T-helper 17 cell (primary cell): ENCODE results near the gene SSTR4. TPM values are rescaled to one million over a fixed set of nuclear protein-coding genes. Genes with fewer than 3 reads are reported as not detected.
"Not testable (repeated sequence)": the region's sequence is repeated elsewhere in the genome, so short reads cannot be mapped to it uniquely, and the experiment has no call there.

ENCODE experiments used
- ATAC-seq: fragments of 150-1000 bp; cut with Tn5 transposase; 2 replicates; pipeline ENCODE4 v1.10.0; 2021; ENCODE audit warnings: mild to moderate bottlenecking, moderate library complexity
- DNase-seq, 3 donors: peaks; one replicate each; pipeline versions ENCODE4 v3.0.0 to v3.0.0-alpha.2; 2020 to 2021
- H3K9me3 ChIP-seq: one replicate; pipeline ENCODE4 v1.7.0; 2013; ENCODE audit warnings: low read length, mild to moderate bottlenecking; ENCODE audit not compliant: control insufficient read depth, poor library complexity, severe bottlenecking
- H3K27ac Mint-ChIP-seq: one replicate; pipeline ENCODE4 v1.8.0; 2022; ENCODE audit warnings: mild to moderate bottlenecking, moderate library complexity, mixed read lengths
- H3K27me3 Mint-ChIP-seq: one replicate; pipeline ENCODE4 v1.8.0; 2022; ENCODE audit warnings: mixed read lengths
- H3K36me3 Mint-ChIP-seq: one replicate; pipeline ENCODE4 v1.8.0; 2022; ENCODE audit warnings: low read depth, mixed read lengths
- H3K4me1 Mint-ChIP-seq: one replicate; pipeline ENCODE4 v1.8.0; 2022; ENCODE audit warnings: mild to moderate bottlenecking, mixed read lengths
- H3K4me3 Mint-ChIP-seq: one replicate; pipeline ENCODE4 v1.8.0; 2022; ENCODE audit warnings: mild to moderate bottlenecking, moderate library complexity, mixed read lengths
- total RNA-seq, 4 donors: library from RNA in 2 of 4; stranded (reverse) in 2 of 4; gene quantifications; one replicate each; pipeline ENCODE4 v1.2.3 and lab custom pipeline; 2022 to 2026

The SSTR4 gene, protein sequence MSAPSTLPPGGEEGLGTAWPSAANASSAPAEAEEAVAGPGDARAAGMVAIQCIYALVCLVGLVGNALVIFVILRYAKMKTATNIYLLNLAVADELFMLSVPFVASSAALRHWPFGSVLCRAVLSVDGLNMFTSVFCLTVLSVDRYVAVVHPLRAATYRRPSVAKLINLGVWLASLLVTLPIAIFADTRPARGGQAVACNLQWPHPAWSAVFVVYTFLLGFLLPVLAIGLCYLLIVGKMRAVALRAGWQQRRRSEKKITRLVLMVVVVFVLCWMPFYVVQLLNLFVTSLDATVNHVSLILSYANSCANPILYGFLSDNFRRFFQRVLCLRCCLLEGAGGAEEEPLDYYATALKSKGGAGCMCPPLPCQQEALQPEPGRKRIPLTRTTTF
- total RNA-seq (not detected), total RNA-seq (lab: John Stamatoyannopoulos, UW) (0 reads per million in 2 donors)

DNA sequence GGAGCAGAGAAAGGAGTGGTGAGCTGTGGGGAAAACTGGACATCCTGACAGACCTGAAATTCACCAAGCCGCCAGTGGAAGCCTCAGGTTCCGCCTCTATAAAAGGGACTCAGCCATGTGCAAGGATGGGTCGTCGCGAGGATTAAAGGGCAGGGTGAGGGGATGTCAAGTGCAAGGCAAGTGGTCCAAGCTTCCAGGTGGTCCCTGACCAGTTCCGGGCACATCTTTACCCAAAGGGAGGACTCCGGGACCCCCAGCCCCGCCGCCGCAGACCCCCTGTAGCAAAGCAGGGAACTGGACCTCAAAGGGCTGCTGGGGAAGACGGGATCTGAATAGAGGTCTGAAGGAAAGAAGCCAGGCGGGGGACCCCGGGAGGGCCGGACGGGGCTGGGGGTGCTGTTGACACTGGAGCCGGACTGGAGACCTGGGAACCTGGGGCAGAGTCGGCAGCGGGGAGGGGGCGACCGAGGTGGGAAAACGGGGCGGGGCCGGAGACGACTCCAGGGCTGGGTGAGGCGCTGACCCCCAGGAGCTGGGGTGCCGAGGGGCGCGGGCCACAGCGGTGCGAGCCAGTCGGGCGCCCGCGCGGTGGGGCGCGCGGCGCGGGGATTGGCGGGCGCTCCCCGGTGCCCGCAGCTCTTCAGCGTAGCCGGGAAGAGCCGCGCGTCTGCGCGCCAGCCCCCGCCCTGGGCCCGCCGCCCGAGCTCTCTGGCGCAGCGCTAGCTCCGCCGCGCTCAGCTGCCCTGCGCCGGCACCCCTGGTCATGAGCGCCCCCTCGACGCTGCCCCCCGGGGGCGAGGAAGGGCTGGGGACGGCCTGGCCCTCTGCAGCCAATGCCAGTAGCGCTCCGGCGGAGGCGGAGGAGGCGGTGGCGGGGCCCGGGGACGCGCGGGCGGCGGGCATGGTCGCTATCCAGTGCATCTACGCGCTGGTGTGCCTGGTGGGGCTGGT is at the start of gene SSTR4:
Gene SSTR4 (plus strand): TSS at position 592 of the 951 bp plus-strand sequence. CDS start 172 bp downstream, at position 764.
- Mint-ChIP-seq H3K27me3 (peaks cover 69% of the 10 kb centered on the region), H3K27ac (no peak within 1 kb of the TSS), H3K36me3 (peaks cover 3% of the 10 kb centered on the region), H3K4me3 (no peak within 1 kb of the TSS), H3K4me1 (no peaks in the 10 kb centered on the region)
- H3K9me3 ChIP-seq, result no peaks in the 10 kb centered on the region
- DNase-seq, result no peak
- no peak for ATAC-seq

DNA sequence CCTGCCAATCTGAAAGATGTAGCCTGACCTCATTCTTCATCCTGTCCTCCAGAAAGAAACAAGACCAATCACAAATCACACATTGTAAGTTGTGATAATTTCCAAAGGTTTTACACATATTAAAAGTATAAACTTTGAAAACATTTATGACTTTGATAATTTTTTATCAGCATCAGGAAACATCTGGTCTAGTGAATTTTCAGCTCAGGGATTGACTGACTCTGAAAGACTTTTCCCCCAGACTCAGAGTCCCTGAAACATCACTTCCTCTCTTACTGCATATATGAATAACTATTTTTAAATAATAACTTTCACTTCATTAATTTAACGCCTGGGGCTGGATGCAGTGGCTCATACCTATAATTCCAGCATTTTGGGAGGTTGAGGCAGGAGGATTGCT is 48.5 kb upstream of the SSTR4 start:
- DNase-seq, result no peak
- no peak for ATAC-seq
- no peak overlapping the region for H3K4me3 Mint-ChIP-seq

GRCh38 chr20:22991424-22991823 is 43.7 kb upstream of the SSTR4 start:
- H3K36me3 Mint-ChIP-seq, ATAC-seq, H3K4me3 Mint-ChIP-seq, H3K4me1 Mint-ChIP-seq, DNase-seq, H3K27me3 Mint-ChIP-seq, H3K27ac Mint-ChIP-seq, H3K9me3 ChIP-seq: not testable (repeated sequence)

More for the DNA sequence above, 48.5 kb upstream of the SSTR4 start:
- Mint-ChIP-seq H3K27me3 (peaks cover 13% of the 10 kb centered on the region), H3K27ac (no peak overlapping the region), H3K36me3 (no peaks in the 10 kb centered on the region), H3K4me1 (no peaks in the 10 kb centered on the region)
- H3K9me3 ChIP-seq, result no peaks in the 10 kb centered on the region

DNA sequence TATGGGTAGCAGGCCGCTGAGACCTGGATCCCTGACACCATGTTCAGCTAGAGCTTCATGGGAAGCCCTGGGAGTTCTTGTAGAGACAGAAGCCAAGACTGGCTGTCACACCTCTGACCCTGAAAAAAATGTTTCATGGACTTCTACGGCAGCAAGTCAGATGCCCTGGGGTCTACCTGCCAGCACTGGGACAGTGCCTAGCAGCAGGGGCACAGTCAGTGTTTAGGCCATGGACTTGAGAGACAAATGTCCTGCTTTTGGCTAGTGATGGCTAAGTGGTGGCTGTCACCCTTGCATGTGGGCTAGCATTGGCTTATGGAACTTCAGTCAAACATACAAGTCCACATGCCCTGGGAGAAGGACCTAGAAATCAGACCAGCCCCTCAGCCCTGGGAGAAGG is 41.3 kb upstream of the SSTR4 start:
- Mint-ChIP-seq H3K27me3 (peaks cover 26% of the 10 kb centered on the region), H3K36me3 (no peaks in the 10 kb centered on the region), H3K27ac (no peak overlapping the region), H3K4me1 (no peaks in the 10 kb centered on the region), H3K4me3 (no peak overlapping the region)
- DNase-seq, result no peak
- ATAC-seq, result no peak
- no peaks in the 10 kb centered on the region for H3K9me3 ChIP-seq

DNA sequence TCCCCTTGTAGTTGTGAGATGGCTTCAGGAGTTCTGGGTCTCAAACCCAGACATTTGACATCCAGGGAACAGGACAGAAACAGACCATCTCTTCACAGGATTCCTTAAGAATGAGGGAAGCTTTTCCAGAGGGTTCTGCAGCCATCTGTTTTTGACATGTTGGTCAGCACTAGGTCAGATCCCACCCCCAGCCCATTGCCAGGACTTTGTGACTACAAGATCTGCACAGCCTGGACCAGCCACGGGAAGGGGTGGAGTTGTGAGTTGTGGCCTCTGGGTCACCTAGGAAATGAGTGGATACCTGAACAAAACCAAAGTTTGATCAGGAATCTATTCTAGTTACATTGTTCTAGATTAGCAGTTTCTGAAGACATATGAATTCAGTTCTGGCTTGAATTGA is 39.2 kb upstream of the SSTR4 start:
- H3K4me1 Mint-ChIP-seq, result no peaks in the 10 kb centered on the region
- H3K36me3 Mint-ChIP-seq, result no peaks in the 10 kb centered on the region
- H3K9me3 ChIP-seq, result no peaks in the 10 kb centered on the region
- no peak for DNase-seq
- H3K4me3 Mint-ChIP-seq, result no peak overlapping the region
- ATAC-seq, result no peak
- H3K27ac Mint-ChIP-seq, result no peak overlapping the region
- peaks cover 30% of the 10 kb centered on the region for H3K27me3 Mint-ChIP-seq

DNA sequence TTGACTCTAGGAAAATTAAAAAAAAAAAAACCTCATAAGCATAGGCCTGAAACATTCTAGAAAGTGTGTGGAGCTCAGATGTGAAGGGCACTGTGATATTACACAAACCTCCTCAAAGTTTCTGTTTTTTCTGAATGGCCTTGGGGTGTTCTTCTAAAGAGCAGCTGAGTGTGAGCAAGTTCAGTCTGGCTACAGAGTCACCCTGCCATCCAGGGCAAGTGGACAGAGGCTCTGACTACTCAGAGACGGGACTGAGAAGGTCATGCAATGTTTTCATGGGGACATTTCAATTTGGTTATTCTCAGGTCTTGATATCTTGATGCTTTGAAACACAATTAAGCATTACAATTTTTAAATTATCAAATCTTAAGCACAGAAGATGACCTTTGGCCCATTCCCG is 36.6 kb upstream of the SSTR4 start:
- Mint-ChIP-seq H3K36me3 (no peaks in the 10 kb centered on the region), H3K4me1 (no peaks in the 10 kb centered on the region), H3K27me3 (peaks cover 36% of the 10 kb centered on the region), H3K27ac (no peak overlapping the region), H3K4me3 (no peak overlapping the region)
- DNase-seq (no peak), ATAC-seq (no peak)
- H3K9me3 ChIP-seq, result no peaks in the 10 kb centered on the region

GRCh38 chr20:22999756-23000155 is 35.4 kb upstream of the SSTR4 start:
- DNase-seq, result no peak
- Mint-ChIP-seq H3K27me3 (peaks cover 31% of the 10 kb centered on the region), H3K36me3 (no peaks in the 10 kb centered on the region), H3K27ac (no peak overlapping the region), H3K4me3 (no peak overlapping the region), H3K4me1 (no peaks in the 10 kb centered on the region)
- no peak for ATAC-seq
- H3K9me3 ChIP-seq, result no peaks in the 10 kb centered on the region

- Mint-ChIP-seq H3K4me1 (no peaks in the 10 kb centered on the region), H3K27ac (no peak overlapping the region), H3K27me3 (peaks cover 27% of the 10 kb centered on the region), H3K4me3 (no peak overlapping the region), H3K36me3 (no peaks in the 10 kb centered on the region)
- no peaks in the 10 kb centered on the region for H3K9me3 ChIP-seq
- ATAC-seq (no peak), DNase-seq (no peak)
Observed at GRCh38 chr20:23000232-23000947, 34.7 kb upstream of the SSTR4 start.

GRCh38 chr20:23002276-23002675 is 32.8 kb upstream of the SSTR4 start:
- H3K4me1 Mint-ChIP-seq, result no peaks in the 10 kb centered on the region
- H3K27me3 Mint-ChIP-seq, result peaks cover 22% of the 10 kb centered on the region
- ATAC-seq (no peak), DNase-seq (no peak)
- no peaks in the 10 kb centered on the region for H3K9me3 ChIP-seq
- H3K27ac Mint-ChIP-seq, result no peak overlapping the region
- H3K4me3 Mint-ChIP-seq, result no peak overlapping the region
- H3K36me3 Mint-ChIP-seq, result no peaks in the 10 kb centered on the region

DNA sequence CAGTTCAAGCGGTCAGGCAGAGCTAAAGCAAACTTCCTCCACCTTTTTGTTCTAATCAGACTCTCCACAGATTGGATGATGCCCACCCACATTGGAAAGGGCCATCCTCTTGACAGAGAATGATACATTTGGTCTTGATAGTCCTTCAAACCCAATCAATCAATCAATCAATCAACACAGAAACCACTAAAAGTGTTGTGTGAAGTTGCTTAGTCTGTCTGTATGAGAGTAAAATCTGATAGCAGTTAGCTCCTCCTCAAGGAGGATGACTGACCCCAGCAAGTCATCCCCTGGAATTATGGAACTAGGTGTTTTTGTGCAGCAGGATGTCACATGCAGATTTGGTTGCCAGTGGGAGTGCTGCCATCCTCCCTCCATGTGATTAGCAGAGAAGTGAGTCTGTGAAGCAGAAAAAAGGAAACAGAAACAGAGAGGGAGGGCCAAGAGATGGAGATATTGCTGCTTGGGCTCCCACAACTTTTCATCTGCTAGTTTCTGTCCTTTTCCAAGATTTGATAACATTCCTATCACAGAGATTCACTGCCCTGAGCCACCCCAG is 32.0 kb upstream of the SSTR4 start:
- ATAC-seq (no peak), DNase-seq (no peak)

GRCh38 chr20:23003881-23004460 is 31.1 kb upstream of the SSTR4 start:
- DNase-seq (no peak), ATAC-seq (no peak)
- no peaks in the 10 kb centered on the region for H3K9me3 ChIP-seq
- H3K27ac Mint-ChIP-seq, result no peak overlapping the region
- H3K4me3 Mint-ChIP-seq, result no peak overlapping the region
- H3K4me1 Mint-ChIP-seq, result no peaks in the 10 kb centered on the region
- H3K27me3 Mint-ChIP-seq, result peaks cover 9% of the 10 kb centered on the region
- no peaks in the 10 kb centered on the region for H3K36me3 Mint-ChIP-seq

More for the DNA sequence above, 32.0 kb upstream of the SSTR4 start:
- H3K27ac Mint-ChIP-seq, result no peak overlapping the region
- H3K9me3 ChIP-seq, result no peaks in the 10 kb centered on the region
- no peak overlapping the region for H3K4me3 Mint-ChIP-seq
- no peaks in the 10 kb centered on the region for H3K4me1 Mint-ChIP-seq
- peaks cover 14% of the 10 kb centered on the region for H3K27me3 Mint-ChIP-seq
- no peaks in the 10 kb centered on the region for H3K36me3 Mint-ChIP-seq

- ATAC-seq (no peak), DNase-seq (no peak)
- H3K27me3 Mint-ChIP-seq, result peaks cover 12% of the 10 kb centered on the region
- H3K36me3 Mint-ChIP-seq, result no peaks in the 10 kb centered on the region
- no peak overlapping the region for H3K4me3 Mint-ChIP-seq
- H3K27ac Mint-ChIP-seq, result no peak overlapping the region
- H3K9me3 ChIP-seq, result no peaks in the 10 kb centered on the region
- H3K4me1 Mint-ChIP-seq, result no peaks in the 10 kb centered on the region
Observed at GRCh38 chr20:23005776-23006175, 29.3 kb upstream of the SSTR4 start.
